CD4-positive, alpha-beta T cell treated with Interleukin-6 at 100 ng/mL for 8 hours (primary cell): ENCODE results near the gene ODC1.
"Not testable (repeated sequence)": the region's sequence is repeated elsewhere in the genome, so short reads cannot be mapped to it uniquely, and the experiment has no call there.

Experiments used
- DNase-seq: peaks from one replicate; pipeline ENCODE4 v3.0.0-alpha.2; 2020; ENCODE audit warnings: mixed read lengths, low spot score

The ODC1 gene

DNA sequence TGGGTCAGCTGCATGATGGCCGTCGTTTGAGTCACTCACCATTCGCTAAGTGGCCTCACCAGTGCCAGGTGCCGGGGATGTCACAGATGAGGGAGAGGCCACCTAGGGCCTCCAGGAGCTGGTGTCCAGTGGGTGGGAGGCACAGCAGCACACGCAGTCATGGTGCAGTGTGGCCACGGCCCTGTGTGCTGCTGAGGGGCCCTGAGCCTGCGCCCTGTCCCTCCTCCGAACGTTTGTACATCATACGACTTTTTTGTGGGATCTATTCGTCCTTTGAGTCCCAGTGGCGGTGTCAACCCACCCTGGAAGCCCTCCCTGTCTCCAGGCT, 30.1 kb upstream of the ODC1 start:
- DNase-seq: no peak

DNA sequence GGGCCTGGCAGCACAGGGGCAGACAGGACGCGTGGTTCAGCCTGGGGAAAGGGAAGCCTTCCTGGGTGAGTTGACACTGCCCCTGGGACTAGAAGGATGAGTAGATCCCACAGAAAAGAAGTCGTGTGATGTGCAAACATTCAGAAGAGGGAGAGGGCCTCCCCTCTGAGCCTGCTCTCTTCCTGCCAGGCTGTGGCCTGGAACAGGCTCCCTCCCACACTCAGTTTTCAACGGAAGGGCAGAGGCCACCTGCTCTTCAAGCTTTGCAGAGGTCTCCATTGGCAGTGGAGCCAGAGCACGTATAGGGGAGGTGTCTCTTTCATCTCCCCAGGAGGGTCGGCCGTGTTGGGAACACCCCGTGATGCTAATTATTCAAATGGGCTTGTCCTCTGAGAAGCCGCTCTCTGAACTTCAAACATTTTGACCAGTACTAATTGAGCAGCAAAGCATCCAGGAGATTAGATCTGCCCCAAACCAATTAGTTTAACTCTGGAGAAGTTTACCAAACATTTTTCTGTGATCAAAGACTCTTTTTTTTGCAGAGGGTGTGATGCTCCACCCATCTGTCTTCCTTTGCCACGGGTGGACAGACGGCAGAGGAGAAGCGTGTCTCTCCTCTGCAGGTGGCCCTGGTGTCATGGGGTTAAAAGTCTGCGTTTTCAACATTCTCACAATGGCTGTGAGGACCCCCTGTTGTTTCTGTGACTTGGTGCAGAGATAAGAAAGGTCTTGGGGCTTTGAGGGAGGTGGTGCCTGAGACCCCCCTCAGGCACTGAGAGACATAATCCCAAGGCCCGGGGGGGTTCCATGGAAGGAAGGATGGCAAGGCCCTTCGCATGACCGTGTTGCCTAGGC, 29.5 kb upstream of the ODC1 start:
- DNase-seq: no peak

- no peak for DNase-seq
Measured at GRCh38 chr2:10476723-10477442, 28.8 kb upstream of the ODC1 start.

GRCh38 chr2:10475811-10476660, 27.9 kb upstream of the ODC1 start:
- no peak for DNase-seq

DNA sequence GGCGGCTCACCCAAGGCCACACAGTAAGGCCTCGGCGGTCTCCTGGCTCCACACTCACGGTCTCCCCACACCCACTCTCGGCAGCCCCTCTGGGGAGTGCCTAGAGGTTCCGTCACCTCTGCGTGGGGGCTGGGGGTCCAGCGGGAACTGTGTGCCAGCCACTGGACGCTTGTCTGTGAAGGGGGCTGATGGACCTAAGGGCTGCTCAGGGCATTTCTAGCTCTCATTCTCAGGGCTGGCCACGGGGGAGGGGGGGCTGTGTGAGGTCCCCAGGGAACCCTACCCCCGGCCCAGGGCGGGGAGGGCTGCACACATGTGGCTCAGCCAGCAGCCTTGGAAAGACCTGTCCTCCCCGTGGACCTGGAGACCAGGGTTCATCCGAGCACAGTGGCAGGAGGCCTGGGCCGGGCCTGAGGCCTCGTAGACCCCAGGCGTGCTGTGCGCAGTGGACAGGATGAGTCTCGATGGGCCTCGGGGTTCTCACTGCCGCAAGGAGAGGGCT, 27.1 kb upstream of the ODC1 start:
- DNase-seq: no peak

DNA sequence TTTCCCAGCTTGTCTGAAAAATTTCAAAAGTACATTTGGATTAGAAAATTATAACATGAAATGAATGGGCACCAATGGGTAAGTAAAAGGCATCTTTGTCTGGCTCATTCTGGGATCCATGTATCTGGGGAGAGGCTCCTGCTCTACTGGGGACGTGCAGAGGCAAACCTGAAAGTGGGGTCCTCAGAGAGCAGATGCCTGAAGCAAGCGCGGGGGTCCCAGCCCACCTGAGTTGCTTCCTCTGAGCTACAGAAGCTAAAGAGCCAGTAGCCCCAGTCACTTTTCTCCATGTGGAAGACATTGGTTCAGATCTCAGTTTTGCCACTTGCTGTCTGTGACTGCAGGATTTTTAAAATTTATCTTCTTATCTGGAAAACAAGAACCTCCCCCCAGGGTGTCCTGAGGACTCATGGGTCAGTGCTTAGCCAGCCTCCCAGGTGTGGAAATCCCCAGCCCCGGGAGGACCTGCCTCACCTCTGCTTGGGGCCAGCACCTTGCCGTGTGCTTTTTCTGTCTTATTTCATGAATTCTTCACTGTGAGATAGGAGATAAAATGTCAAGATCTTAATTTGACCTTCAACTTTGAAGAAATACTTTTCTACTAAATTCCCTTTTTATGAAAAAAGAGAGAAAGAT, 25.1 kb upstream of the ODC1 start:
- no peak for DNase-seq

GRCh38 chr2:10471955-10472354, 23.8 kb upstream of the ODC1 start:
- no peak for DNase-seq

GRCh38 chr2:10471046-10471571, 23.0 kb upstream of the ODC1 start:
- no peak for DNase-seq

DNA sequence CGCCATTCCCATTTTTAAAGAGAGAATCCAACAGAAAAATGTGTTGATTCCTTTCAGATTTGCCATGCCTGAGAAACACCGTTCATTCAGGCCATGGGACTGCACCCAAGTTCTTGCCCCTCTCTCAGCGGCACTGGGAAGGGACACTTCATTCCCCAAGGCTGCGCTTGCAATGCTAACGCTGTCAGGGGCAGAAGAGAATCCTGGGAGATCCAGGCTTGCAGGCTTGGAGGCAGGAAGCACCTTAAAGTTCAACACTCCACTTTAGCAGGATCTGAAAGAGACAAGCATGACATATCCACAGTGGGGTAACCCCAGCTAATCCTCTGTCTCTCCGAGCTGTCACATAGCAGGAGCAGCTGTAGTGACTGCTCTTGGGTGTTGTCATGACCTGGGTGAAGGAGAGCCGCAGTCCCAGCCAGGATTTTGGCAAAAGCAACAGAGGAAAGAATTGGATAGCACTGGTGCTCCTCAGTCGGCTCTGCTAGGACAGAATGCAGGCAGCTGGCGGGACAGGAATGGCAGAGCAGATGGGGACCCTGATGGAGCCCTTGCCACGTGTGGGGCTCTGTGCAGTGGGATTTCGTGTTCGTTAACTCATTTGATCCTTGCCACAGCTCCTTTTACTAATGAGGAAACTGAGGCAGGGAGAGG, 22.0 kb upstream of the ODC1 start:
- no peak for DNase-seq

DNA sequence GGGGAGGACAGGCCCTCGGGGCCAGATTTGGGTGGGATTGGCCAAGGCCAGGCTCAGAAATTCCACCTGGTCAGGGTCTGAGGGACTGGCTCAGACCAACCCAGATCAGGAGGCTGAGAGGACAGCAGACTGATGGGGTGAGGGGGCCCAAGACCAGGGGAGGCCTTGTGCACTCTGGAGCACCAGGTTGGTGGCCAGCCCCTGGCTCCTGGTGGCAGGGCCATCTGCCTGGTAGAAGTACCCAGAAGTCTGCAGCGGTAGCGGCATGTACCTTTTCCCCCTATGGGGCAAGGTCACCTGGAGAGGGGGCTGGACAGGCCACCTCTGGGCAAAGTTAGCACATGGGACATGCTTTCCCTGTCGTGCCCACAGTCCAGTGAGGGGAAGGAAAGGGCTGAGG, 21.2 kb upstream of the ODC1 start:
- DNase-seq: no peak

DNA sequence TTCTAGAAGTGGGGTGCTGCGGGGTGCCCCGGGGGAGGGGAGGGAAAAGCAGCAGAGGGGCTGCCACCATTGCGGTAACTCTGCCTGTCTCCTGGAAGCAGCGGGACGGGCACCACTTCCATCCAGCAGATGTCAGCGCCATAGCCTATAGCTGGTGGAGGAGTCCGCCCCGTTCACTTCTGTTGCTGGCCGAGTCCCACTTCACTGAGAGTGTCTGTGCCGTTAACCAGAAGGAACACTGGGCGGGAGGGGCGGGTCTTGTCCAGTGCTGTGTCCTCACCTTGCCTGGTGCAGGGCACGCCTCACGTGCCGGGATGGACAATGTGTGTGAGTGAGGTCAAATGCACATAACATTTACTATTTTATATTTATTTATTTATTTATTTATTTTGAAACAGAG, 19.3 kb upstream of the ODC1 start:
- DNase-seq: no peak

- no peak for DNase-seq
Measured at GRCh38 chr2:10466801-10467200, 18.7 kb upstream of the ODC1 start.

GRCh38 chr2:10465910-10466309, 17.8 kb upstream of the ODC1 start:
- DNase-seq: no peak

GRCh38 chr2:10462178-10463083, 14.3 kb upstream of the ODC1 start:
- no peak for DNase-seq

GRCh38 chr2:10460366-10460796, 12.3 kb upstream of the ODC1 start:
- no peak for DNase-seq

DNA sequence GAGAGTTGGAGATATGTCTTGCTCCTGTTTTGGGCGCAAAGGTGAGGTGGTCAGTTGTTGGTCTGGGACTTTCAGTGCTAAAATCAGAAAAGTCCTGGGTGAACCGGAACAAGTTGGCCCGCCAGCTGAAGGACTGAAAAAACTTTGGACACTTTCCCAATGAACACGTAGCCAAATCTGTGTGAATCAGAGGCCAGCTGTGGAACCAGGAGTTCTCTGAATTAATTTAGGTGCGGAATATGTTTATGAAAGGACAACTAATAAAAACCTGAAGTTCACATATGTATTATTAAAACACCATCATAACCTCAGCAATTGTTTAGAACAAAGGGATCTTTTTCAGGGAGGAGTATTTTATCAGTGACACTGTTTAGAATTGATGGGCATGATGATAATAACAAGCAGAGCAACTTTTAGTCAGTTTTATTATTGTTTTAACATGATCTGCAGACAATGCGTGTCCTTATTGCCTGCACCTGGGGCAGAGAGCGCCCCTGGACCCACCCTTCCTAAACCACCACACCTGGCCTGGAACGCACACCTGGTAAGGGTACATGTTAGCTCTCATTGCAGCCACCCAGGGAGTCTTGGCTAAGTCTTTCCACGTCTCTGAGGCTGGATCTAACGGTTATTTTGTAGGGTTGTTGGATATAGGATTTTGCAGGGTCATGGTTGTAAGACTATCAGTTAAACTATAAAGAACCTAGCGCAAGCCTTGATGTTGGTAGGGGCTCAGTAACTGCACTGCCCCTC, 9.9 kb upstream of the ODC1 start:
- no peak for DNase-seq

- DNase-seq: not testable (repeated sequence)
Measured at GRCh38 chr2:10457195-10457594, 9.1 kb upstream of the ODC1 start.

DNA sequence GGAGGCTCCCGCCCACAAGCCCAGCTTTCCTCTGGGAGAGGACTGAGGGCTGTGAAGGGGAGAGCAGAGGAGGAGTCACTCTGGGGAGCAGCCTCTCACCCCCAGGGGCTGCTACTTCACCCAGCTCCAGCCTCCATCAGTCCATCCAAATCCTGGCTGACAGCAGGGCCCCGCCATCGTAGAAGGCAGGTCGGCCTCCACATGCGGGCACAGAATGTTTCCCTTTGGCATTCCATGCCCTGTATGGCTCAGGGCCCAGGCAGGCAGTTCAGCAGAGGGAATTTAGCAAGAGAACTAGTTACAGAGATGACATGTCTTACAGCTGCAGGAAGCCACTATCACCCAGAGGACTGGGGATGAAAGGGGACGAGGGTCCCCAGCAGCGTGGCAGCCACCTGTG, 6.4 kb upstream of the ODC1 start:
- no peak for DNase-seq

GRCh38 chr2:10453905-10454298, 5.8 kb upstream of the ODC1 start:
- no peak for DNase-seq
